GM12874 (cell line): ENCODE measurements around the gene GNGT2.

Source experiments
- CTCF ChIP-seq: IDR thresholded peaks from 2 replicates; pipeline ENCODE4 v1.5.1; 2011; ENCODE audit warnings: low read depth, mild to moderate bottlenecking, control low read depth, low read length, moderate library complexity; ENCODE audit not compliant: insufficient read depth

Gene GNGT2

GRCh38 chr17:49214676-49215360 lies 4.4 kb upstream of the GNGT2 start:
- no peak for TF ChIP-seq CTCF

GRCh38 chr17:49213847-49214246 lies 3.5 kb upstream of the GNGT2 start:
- TF ChIP-seq CTCF: no peak

- no peak for TF ChIP-seq CTCF
Observed at GRCh38 chr17:49213399-49213798, 3.0 kb upstream of the GNGT2 start.

GRCh38 chr17:49209061-49209571 lies 1.3 kb downstream of the GNGT2 start:
- TF ChIP-seq CTCF: no peak

GRCh38 chr17:49204516-49204915 lies 5.9 kb downstream of the GNGT2 start:
- no peak for TF ChIP-seq CTCF

- no peak for TF ChIP-seq CTCF
Observed at GRCh38 chr17:49203796-49204195, 6.6 kb downstream of the GNGT2 start.

GRCh38 chr17:49201481-49201927 lies 8.9 kb downstream of the GNGT2 start:
- TF ChIP-seq CTCF: no peak
